ENCODE data around the gene RANBP10. TPM values are rescaled to one million over a fixed set of nuclear protein-coding genes. Genes with fewer than 3 reads are reported as not detected.

RANBP10 gene
- total RNA-seq, 3 donors from 2014 or later, result 7.7 to 13.2 (median 13.1) TPM

DNA sequence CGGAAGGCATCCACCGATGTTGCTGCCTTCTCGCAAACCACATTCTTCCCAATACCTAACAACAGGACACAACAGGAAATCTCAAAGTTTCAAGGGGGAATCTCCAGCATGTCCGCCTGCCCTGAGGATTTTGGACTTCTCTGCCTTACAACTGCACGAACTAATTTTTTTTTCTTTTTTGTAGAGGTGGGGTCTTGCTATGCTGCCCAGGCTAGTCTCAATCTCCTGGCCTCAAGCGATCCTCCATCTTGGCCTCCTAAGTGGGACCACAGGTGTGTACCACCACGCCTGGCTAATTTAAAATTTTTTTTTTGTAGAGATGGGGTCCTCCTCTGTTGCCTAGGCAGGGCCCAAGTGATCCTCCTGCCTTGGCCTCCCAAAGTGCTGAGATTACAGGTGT lies 130.4 kb downstream of the RANBP10 start:
- DNase-seq (ENCODE audit: low spot score in 2 of 2), result no peak
- Histone ChIP-seq H3K4me1 (peaks cover 0 to 18% of the 10 kb centered on the region in 2 donors), H3K9me3 (no peaks in the 10 kb centered on the region), H3K27me3 (no peaks in the 10 kb centered on the region), H3K36me3 (no peaks in the 10 kb centered on the region), H3K27ac (peak overlapping the region; percentile 37 to 76), H3K4me3 (no peak overlapping the region)
- TF ChIP-seq, protein P1, sequence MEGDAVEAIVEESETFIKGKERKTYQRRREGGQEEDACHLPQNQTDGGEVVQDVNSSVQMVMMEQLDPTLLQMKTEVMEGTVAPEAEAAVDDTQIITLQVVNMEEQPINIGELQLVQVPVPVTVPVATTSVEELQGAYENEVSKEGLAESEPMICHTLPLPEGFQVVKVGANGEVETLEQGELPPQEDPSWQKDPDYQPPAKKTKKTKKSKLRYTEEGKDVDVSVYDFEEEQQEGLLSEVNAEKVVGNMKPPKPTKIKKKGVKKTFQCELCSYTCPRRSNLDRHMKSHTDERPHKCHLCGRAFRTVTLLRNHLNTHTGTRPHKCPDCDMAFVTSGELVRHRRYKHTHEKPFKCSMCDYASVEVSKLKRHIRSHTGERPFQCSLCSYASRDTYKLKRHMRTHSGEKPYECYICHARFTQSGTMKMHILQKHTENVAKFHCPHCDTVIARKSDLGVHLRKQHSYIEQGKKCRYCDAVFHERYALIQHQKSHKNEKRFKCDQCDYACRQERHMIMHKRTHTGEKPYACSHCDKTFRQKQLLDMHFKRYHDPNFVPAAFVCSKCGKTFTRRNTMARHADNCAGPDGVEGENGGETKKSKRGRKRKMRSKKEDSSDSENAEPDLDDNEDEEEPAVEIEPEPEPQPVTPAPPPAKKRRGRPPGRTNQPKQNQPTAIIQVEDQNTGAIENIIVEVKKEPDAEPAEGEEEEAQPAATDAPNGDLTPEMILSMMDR (IDR thresholded peaks at IDR 0.05), result no peak
- no peak for TF ChIP-seq POLR2AphosphoS5 (IDR thresholded peaks at IDR 0.05)
- intact Hi-C loops (cut with DNase I; ENCODE audit: low total_unique reads), result no loop called here

DNA sequence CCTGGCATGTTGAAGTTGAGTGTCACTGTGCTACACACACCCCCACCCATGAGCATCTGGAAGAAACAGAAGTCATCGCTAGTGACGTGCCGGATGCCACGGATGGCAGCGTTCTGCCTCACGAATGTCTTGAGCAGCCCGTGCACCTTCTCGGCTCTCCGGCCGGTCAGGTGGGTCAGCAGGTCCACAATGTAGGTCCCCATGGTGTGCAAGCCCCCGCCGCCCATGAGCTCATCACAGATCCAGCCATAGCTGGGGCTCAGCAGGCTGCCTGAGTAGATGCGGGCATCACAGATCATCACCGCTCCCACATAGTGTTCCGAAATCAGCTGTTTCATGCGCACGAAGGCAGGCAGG lies 130.8 kb downstream of the RANBP10 start:
- Histone ChIP-seq H3K4me1 (peaks cover 0 to 18% of the 10 kb centered on the region in 2 donors), H3K36me3 (no peaks in the 10 kb centered on the region), H3K4me3 (no peak overlapping the region), H3K9me3 (no peaks in the 10 kb centered on the region), H3K27ac (peak overlapping the region in 1 of 2 donors; percentile 76), H3K27me3 (no peaks in the 10 kb centered on the region)
- intact Hi-C loops (cut with DNase I; ENCODE audit: low total_unique reads), result no loop called here
- DNase-seq (ENCODE audit: low spot score in 2 of 2), result no peak
- TF ChIP-seq POLR2A (IDR thresholded peaks at IDR 0.05), result no peak
- TF ChIP-seq, protein P1 (IDR thresholded peaks at IDR 0.05), result no peak
- TF ChIP-seq POLR2AphosphoS5 (IDR thresholded peaks at IDR 0.05), result no peak

DNA sequence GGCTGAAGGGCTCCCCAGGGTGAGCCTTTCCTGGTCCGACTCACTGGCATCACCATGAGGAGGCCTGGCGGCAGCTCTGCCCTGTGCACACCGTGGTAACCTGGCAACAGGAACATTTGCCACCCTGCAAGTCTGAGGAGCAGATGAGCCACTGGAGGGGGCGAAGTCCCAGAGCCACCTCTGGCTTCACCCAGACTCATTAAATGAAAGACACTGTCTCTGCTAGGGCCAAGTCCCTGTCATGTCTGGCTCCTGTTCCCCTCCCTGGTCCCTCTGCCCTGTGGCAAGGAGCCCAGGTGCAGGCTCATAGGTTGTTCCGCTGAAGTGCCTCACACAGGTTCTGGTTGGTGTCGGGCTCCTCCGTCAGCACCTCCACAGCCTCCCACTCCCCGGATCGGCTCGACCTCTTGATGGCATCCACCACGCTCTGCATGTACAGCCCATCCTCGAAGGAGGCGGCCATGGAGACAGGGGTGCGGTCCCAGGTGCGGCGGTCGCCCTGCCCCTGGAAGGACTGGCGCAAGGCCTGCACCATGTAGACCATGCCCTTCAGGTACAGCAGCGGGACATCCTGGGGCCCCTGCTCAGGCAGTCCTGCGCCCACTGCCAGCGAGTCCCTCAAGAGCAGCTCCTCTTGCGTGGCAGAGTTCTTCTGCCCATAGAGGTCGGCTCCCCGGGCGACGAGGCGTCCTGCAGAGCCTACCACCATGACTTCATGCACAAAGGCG lies 131.3 kb downstream of the RANBP10 start:
- Histone ChIP-seq H3K4me3 (no peak overlapping the region), H3K9me3 (no peaks in the 10 kb centered on the region), H3K27me3 (no peaks in the 10 kb centered on the region), H3K36me3 (no peaks in the 10 kb centered on the region), H3K4me1 (peaks cover 0 to 18% of the 10 kb centered on the region in 2 donors), H3K27ac (peak overlapping the region; percentile 76 to 80)
- intact Hi-C loops (cut with DNase I; ENCODE audit: low total_unique reads), result no loop called here
- TF ChIP-seq, protein P1 (IDR thresholded peaks at IDR 0.05), result no peak
- DNase-seq (ENCODE audit: low spot score in 2 of 2), result no peak

DNA sequence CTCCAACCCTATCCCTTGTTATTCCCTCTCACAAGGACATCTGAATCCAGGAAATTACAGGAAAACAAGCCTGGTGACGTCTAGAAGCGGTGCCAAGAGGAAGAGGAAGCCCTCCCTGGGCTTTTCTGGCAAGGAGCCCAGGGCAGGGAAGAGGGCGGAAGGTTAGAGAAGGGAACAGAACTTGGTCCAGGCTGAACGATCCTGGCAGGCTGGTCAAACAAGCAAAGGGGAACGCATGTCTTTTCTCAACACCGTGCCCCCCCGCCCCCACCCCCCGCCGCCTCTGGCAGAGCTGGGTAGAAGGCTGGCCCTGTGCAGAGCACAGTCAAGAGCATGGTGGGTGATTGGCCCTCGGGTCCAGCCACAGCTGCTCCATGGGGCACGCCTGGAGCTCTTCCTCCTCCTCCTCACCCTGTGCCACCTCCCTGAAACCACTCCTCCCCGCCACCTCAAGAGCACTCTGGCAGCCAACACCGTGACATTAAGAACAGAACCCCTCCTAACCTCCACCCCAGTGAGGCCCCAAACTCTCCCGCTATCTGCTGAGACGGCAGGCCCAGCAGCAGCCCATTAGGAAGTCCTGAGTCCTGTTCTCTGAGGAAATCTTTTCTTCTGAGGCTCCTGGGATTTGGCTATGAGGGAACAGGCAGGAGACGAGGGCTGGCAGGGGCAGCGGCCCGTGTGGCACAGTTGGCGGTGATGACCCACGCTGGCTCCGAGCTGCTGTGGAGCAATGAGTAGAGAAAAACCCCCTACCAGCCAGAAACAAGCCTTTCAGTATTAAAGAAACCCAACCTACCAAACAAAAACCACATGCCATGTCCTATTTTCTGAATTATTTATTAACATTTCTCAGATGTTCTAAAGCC lies 132.4 kb downstream of the RANBP10 start:
- peak in 1 of 2 donors; percentile 43 for DNase-seq (ENCODE audit: low spot score in 2 of 2)
- no peaks in the 10 kb centered on the region for H3K9me3 ChIP-seq
- H3K27me3 ChIP-seq, result no peaks in the 10 kb centered on the region
- intact Hi-C loops (cut with DNase I; ENCODE audit: low total_unique reads), result no loop called here
- peak overlapping the region; percentile 76 to 80 for H3K27ac ChIP-seq
- H3K4me1 ChIP-seq, result peaks cover 0 to 18% of the 10 kb centered on the region in 2 donors
- no peaks in the 10 kb centered on the region for H3K36me3 ChIP-seq
- peak; percentile 62 to 66 (median 63) for TF ChIP-seq POLR2AphosphoS5 (IDR thresholded peaks at IDR 0.05)
- TF ChIP-seq, protein P1 (IDR thresholded peaks at IDR 0.05), result no peak
- H3K4me3 ChIP-seq, result peak overlapping the region in 1 of 3 donors; percentile 22

Other genes starting within 250 kb of the RANBP10 start
- 10 to 100 TPM; 27.8 to 51.7 (median 38.0) TPM for gene CTCF, start 244.0 kb downstream of the RANBP10 start, total RNA-seq
- gene CARMIL2, start 161.4 kb downstream of the RANBP10 start, total RNA-seq, result 1 to 10 TPM in 2 of 3 donors, under 1 TPM in 1; 0.96 to 2.3 (median 1.6) TPM
- 10 to 100 TPM; 19.4 to 20.6 (median 19.8) TPM for gene ACD, start 146.3 kb downstream of the RANBP10 start, total RNA-seq
- 1 to 10 TPM; 6.4 to 8.5 (median 7.2) TPM for gene PARD6A, start 145.6 kb downstream of the RANBP10 start, total RNA-seq
- 10 to 100 TPM; 18.6 to 21.0 (median 20.1) TPM for gene ENKD1, start 139.8 kb downstream of the RANBP10 start, total RNA-seq
- gene C16orf86, start 139.7 kb downstream of the RANBP10 start, total RNA-seq, result 10 to 100 TPM in 2 of 3 donors, 1 to 10 TPM in 1; 7.2 to 18.1 (median 11.1) TPM
- 10 to 100 TPM; 11.4 to 22.0 (median 21.4) TPM for gene GFOD2, start 87.2 kb downstream of the RANBP10 start, total RNA-seq
- 1 to 10 TPM; 1.1 to 4.2 (median 3.9) TPM for gene TSNAXIP1, start 329 bp upstream of the RANBP10 start, total RNA-seq
- 10 to 100 TPM; 51.1 to 57.8 (median 53.0) TPM for gene THAP11, start 35.8 kb upstream of the RANBP10 start, total RNA-seq
- 100 to 1,000 TPM in 1 of 3 donors, 10 to 100 TPM in 2; 91.5 to 168 (median 94.8) TPM for gene NUTF2, start 40.4 kb upstream of the RANBP10 start, total RNA-seq
- gene CENPT, start 41.1 kb upstream of the RANBP10 start, total RNA-seq, result 10 to 100 TPM; 35.0 to 52.0 (median 51.5) TPM
- gene EDC4, start 66.5 kb upstream of the RANBP10 start, total RNA-seq, result 10 to 100 TPM; 43.3 to 57.0 (median 53.6) TPM
- gene NRN1L, start 78.3 kb upstream of the RANBP10 start, total RNA-seq, result 1 to 10 TPM in 2 of 3 donors, not detected in 1; 1.3 to 1.4 TPM
- gene PSKH1, start 86.7 kb upstream of the RANBP10 start, total RNA-seq, result 10 to 100 TPM; 17.3 to 20.5 (median 17.4) TPM
- gene CTRL, start 125.3 kb upstream of the RANBP10 start, total RNA-seq, result 1 to 10 TPM; 1.0 to 2.6 (median 1.8) TPM
- 10 to 100 TPM; 32.1 to 46.2 (median 34.1) TPM for gene PSMB10, start 130.3 kb upstream of the RANBP10 start, total RNA-seq
- gene LCAT, start 137.6 kb upstream of the RANBP10 start, total RNA-seq, result 10 to 100 TPM; 11.8 to 18.6 (median 15.4) TPM
- 10 to 100 TPM; 32.1 to 64.9 (median 53.6) TPM for gene SLC12A4, start 162.1 kb upstream of the RANBP10 start, total RNA-seq
- gene DPEP3, start 173.9 kb upstream of the RANBP10 start, total RNA-seq, result under 1 TPM in 1 of 3 donors, not detected in 2; 0.29 TPM
- 1 to 10 TPM; 1.3 to 7.7 (median 2.5) TPM for gene DPEP2, start 192.9 kb upstream of the RANBP10 start, total RNA-seq
- not detected for gene DPEP2NB, start 209.4 kb upstream of the RANBP10 start, total RNA-seq
- gene DDX28, start 216.7 kb upstream of the RANBP10 start, total RNA-seq, result 1 to 10 TPM; 7.2 to 7.5 (median 7.5) TPM
- 10 to 100 TPM in 1 of 3 donors, 1 to 10 TPM in 2; 6.9 to 10.5 (median 7.7) TPM for gene DUS2, start 216.7 kb upstream of the RANBP10 start, total RNA-seq

Data from breast epithelium (tissue), 4 donors.